ENCODE measurements around the gene MTRF1. TPM values are rescaled to one million over a fixed set of nuclear protein-coding genes. Genes with fewer than 3 reads are reported as not detected.
"Not testable (repeated sequence)": the region's sequence is repeated elsewhere in the genome, so short reads cannot be mapped to it uniquely, and the experiment has no call there.

MTRF1 gene
- polyA plus RNA-seq, 1 experiment, result 5.2 TPM

DNA sequence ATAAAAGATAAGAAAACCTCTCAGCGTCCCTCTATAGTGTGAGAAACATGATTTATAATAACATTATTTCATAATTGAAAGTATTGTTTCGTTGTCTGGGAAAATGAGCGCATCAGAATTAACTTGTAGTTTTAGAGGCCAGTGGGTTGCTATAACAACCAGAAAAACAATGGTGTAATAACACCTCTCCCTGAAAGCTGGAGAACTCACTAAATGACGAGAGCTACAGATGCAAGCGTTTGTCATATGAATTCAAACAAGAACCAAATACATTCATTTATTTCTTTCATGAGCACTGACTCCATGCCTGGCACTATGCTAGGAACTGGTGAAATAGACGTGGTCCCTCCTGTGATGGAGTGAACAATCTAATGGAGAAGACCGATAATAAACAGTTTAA is 85.3 kb downstream of the MTRF1 start:
- ChIA-PET CTCF (no interaction called here), POLR2A (no interaction called here)
- H3K4me3 ChIP-seq (ENCODE audit: low read depth, low read length), result no peak overlapping the region
- H3K36me3 ChIP-seq (ENCODE audit: control insufficient read depth, insufficient read depth, low read length), result no peaks in the 10 kb centered on the region
- H3K27me3 ChIP-seq (ENCODE audit: control insufficient read depth, insufficient read depth, low read length), result no peaks in the 10 kb centered on the region
- TF ChIP-seq, protein P1, sequence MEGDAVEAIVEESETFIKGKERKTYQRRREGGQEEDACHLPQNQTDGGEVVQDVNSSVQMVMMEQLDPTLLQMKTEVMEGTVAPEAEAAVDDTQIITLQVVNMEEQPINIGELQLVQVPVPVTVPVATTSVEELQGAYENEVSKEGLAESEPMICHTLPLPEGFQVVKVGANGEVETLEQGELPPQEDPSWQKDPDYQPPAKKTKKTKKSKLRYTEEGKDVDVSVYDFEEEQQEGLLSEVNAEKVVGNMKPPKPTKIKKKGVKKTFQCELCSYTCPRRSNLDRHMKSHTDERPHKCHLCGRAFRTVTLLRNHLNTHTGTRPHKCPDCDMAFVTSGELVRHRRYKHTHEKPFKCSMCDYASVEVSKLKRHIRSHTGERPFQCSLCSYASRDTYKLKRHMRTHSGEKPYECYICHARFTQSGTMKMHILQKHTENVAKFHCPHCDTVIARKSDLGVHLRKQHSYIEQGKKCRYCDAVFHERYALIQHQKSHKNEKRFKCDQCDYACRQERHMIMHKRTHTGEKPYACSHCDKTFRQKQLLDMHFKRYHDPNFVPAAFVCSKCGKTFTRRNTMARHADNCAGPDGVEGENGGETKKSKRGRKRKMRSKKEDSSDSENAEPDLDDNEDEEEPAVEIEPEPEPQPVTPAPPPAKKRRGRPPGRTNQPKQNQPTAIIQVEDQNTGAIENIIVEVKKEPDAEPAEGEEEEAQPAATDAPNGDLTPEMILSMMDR (IDR thresholded peaks at IDR 0.05; ENCODE audit: insufficient read depth, low read depth, low read length), result no peak
- no peak for DNase-seq (ENCODE audit: low read depth)

DNA sequence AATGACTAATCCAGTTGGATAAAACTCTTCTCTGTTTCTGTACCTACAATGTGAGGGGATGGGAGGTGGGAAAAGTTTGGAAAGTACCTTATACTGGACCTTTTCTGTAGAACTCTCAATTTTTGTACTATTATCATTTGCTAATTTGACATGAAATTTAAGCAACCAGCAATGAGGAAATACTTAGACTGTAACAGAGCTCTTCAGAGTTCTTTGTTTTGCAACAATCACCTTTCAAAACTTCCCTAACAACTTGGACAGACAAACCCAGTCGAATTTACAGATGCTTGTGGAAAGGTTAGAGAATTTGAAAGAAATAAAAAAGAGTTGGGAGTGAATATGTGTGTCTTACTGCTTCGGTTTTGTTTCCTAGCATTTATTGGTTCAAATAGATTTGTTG is 85.8 kb downstream of the MTRF1 start:
- H3K36me3 ChIP-seq (ENCODE audit: control insufficient read depth, insufficient read depth, low read length), result no peaks in the 10 kb centered on the region
- TF ChIP-seq, protein P1 (IDR thresholded peaks at IDR 0.05; ENCODE audit: insufficient read depth, low read depth, low read length), result no peak
- ChIA-PET CTCF (interaction anchor here (1.0 kb wide), 1 partner anchor 10 kb away, joined by 4 read pairs; no protein-coding TSS in a partner anchor), POLR2A (no interaction called here)
- no peak for DNase-seq (ENCODE audit: low read depth)
- H3K27me3 ChIP-seq (ENCODE audit: control insufficient read depth, insufficient read depth, low read length), result no peaks in the 10 kb centered on the region
- H3K4me3 ChIP-seq (ENCODE audit: low read depth, low read length), result no peak overlapping the region

DNA sequence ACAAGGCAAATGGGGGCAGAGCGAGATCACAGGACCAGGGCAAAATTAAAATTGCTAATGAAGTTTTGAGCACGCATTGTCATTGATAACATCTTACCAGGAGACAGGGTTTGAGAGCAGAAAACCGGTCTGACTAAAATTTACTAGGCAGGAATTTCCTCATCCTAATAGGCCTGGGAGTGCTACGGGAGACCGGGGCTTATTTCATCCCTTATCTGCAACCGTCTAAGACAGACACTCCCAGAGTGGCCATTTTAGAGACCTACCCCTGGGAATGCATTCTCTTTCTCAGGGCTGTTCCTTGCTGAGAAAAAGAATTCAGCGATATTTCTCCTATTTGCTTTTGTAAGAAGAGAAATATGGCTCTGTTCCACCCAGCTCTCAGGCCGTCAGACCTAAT is 87.8 kb downstream of the MTRF1 start:
- H3K4me3 ChIP-seq (ENCODE audit: low read depth, low read length); H3K36me3 ChIP-seq (ENCODE audit: control insufficient read depth, insufficient read depth, low read length); DNase-seq (ENCODE audit: low read depth); CTCF ChIA-PET; POLR2A ChIA-PET; H3K27me3 ChIP-seq (ENCODE audit: control insufficient read depth, insufficient read depth, low read length): not testable (repeated sequence)

Other genes with a start within 250 kb of the MTRF1 start
- 35.8 and 41.7 TPM in 2 replicates for gene ELF1, start 244.3 kb downstream of the MTRF1 start, polyA plus RNA-seq (2011; rRNA removed)
- gene WBP4, start 202.1 kb downstream of the MTRF1 start, polyA plus RNA-seq (2011; rRNA removed), result 4.9 and 10.6 TPM in 2 replicates
- gene KBTBD6, start 130.8 kb downstream of the MTRF1 start, polyA plus RNA-seq (2011; rRNA removed), result 5.1 and 5.7 TPM in 2 replicates
- 3.2 and 3.4 TPM in 2 replicates for gene KBTBD7, start 69.0 kb downstream of the MTRF1 start, polyA plus RNA-seq (2011; rRNA removed)
- 4.8 and 9.1 TPM in 2 replicates for gene NAA16, start 47.7 kb upstream of the MTRF1 start, polyA plus RNA-seq (2011; rRNA removed)
- gene RGCC, start 194.0 kb upstream of the MTRF1 start, polyA plus RNA-seq (2011; rRNA removed), result 5.7 and 7.8 TPM in 2 replicates

Measured in BJ (cell line).